Measurements from ENCODE around the gene PPP1R1B. TPM values are rescaled to one million over a fixed set of nuclear protein-coding genes. Genes with fewer than 3 reads are reported as not detected.
A peak's percentile ranks its signal among the peaks of the same experiment; 100 is the strongest.

The PPP1R1B gene
- total RNA-seq, 3 donors from 2014 or later = 0.18 TPM; not detected in 2

DNA sequence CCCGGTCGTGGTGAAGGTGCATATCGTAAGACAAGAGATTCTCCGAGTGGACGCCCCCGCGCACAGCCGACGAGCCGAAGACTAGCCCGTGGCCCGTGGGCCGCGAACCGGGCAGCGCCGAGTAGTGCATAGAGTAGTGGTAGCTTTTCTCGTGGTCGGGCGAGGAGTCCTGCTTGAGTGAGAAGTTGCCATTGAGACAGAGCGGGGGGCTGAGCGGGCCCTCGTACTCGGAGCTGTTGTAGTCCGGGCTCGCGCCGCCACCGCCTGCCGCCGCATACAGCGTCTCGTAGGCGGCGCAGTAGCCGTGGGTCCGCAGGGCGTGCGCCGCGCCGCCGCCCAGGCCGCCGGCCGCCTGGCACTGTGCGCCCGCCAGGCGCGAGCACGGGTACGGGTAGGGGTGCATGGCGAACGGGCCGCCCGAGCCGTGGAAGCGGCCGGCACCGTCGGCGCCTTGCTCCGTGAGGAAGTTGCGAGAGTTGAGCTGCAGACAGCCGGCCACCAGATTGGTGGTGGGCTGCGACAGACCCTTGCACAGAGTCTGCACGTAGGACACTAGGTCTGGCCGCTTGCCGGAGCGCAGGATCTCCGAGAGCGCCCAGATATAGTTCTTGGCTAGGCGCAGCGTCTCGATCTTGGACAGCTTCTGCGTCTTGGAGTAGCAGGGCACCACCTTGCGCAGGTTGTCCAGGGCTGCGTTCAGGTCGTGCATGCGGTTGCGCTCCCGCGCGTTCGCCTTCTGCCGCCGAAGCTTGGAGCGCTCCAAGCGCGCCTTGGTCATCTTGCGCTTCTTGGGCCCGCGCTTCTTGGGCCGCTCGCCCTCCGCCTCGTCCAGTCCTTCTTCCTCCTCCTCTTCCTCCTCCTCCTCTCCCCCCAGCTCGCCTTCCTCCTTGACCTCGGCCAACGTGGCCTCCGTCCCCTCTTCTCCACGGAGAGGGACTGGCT, 21.0 kb upstream of the PPP1R1B start:
- H3K36me3 Mint-ChIP-seq (ENCODE audit: insufficient read depth) = no peaks in the 10 kb centered on the region
- ATAC-seq = peak; percentile 37 to 55
- H3K27me3 Mint-ChIP-seq (ENCODE audit: low read depth) = peaks cover 70% of the 10 kb centered on the region
- H3K4me3 Mint-ChIP-seq = peak overlapping the region; percentile 62
- DNase-seq = no peak
- no peaks in the 10 kb centered on the region for H3K9me3 Mint-ChIP-seq
- H3K4me1 Mint-ChIP-seq (ENCODE audit: low read depth) = peaks cover 21% of the 10 kb centered on the region

DNA sequence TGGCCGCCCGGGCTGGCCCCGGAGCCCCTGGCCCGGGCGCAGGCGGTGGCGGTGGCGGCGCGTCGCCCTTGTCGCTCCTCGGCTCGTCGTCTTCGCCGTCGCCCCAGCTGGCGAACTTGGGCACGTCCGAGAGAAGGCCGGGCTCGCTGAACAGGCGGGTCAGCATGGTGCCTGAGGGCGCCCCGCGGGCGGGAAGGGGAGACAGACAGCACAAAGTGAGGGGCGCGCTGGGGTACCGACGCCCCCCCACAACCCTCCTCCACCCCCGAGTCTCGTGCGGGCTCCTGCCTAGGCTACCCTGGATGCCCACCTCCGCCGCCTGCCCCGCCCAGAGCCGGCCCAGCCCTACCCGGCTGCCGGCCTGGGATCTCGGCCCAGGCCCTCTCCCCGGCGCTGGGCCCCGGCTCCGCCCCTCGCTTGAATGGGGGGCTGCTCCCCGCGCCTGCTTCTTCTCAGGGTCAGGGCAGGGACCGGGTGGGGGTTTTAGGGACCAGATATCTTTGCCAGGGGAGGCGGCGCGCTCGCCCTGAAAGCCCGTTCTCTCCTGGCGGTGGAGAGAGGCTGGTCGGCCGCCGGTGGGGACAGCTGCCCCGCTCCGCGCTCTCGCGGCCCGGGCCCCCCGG, 20.2 kb upstream of the PPP1R1B start:
- no peaks in the 10 kb centered on the region for H3K36me3 Mint-ChIP-seq (ENCODE audit: insufficient read depth)
- ATAC-seq (peak; percentile 31 to 36), DNase-seq (no peak)
- no peaks in the 10 kb centered on the region for H3K9me3 Mint-ChIP-seq
- peaks cover 21% of the 10 kb centered on the region for H3K4me1 Mint-ChIP-seq (ENCODE audit: low read depth)
- peaks cover 66% of the 10 kb centered on the region for H3K27me3 Mint-ChIP-seq (ENCODE audit: low read depth)
- H3K4me3 Mint-ChIP-seq = no peak overlapping the region

DNA sequence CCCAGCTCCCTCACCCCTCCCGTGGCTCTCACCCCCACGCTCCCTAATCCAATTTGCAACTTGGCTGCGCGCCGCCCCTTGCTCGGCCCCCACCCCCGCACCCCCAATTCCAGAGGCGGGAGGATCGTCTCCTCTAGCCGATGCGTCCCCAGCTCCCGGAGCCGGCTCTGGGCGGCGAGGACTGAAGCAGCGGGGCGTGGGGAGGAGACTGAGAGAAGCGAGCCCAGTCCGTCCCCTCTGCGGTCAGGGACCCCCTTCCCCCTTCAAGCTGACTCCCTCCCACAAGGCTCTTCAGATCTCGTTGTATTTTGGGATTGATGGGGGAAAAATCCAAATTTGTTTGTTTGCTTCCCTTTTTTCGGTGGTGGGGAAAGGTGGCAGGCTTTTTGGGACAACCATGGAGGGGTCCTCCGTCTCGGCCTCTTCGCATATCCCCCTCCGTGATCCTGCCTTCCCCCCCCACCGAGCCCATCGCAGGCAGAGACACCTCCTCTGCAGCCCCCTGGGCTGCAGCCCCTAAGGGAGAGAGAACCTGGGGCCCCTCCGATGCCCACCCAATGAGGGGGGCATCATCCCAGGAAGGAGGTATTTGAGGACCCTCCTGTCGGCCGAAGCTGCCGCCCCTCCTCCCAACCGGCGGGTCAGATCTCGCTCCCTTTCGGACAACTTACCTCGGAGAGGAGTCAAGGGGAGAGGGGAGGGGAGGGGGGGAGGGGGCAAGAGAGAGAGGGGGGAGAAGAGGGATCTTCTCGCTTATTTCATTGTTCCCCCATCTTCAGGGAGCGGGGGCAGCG, 19.5 kb upstream of the PPP1R1B start:
- H3K4me1 Mint-ChIP-seq (ENCODE audit: low read depth) = peaks cover 21% of the 10 kb centered on the region
- H3K36me3 Mint-ChIP-seq (ENCODE audit: insufficient read depth) = no peaks in the 10 kb centered on the region
- DNase-seq (no peak), ATAC-seq (no peak)
- no peak overlapping the region for H3K4me3 Mint-ChIP-seq
- no peaks in the 10 kb centered on the region for H3K9me3 Mint-ChIP-seq
- H3K27me3 Mint-ChIP-seq (ENCODE audit: low read depth) = peaks cover 60% of the 10 kb centered on the region

DNA sequence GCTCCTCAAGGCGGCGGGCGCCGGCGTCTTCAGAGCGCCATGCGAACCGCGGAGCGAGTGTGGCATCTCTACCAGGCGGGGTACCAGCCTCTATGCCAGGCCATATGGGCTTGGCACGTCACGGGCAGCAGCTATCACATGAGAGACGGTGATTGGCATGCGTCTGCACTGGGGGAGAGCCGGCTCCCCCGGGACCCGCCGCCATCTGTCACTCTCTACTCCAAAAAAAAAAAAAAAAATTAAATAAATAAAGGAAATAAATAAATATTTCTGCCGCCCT, 19.0 kb upstream of the PPP1R1B start, which contains the start of gene NEUROD2:
NEUROD2 (minus strand) TSS at position 70 of the 280 bp plus-strand sequence. CDS start 1,321 bp downstream, outside the sequence.
- Mint-ChIP-seq H3K4me3 (no peak within 1 kb of the TSS), H3K27me3 (ENCODE audit: low read depth) (peaks cover 56% of the 10 kb centered on the region)
- ATAC-seq = no peak

DNA sequence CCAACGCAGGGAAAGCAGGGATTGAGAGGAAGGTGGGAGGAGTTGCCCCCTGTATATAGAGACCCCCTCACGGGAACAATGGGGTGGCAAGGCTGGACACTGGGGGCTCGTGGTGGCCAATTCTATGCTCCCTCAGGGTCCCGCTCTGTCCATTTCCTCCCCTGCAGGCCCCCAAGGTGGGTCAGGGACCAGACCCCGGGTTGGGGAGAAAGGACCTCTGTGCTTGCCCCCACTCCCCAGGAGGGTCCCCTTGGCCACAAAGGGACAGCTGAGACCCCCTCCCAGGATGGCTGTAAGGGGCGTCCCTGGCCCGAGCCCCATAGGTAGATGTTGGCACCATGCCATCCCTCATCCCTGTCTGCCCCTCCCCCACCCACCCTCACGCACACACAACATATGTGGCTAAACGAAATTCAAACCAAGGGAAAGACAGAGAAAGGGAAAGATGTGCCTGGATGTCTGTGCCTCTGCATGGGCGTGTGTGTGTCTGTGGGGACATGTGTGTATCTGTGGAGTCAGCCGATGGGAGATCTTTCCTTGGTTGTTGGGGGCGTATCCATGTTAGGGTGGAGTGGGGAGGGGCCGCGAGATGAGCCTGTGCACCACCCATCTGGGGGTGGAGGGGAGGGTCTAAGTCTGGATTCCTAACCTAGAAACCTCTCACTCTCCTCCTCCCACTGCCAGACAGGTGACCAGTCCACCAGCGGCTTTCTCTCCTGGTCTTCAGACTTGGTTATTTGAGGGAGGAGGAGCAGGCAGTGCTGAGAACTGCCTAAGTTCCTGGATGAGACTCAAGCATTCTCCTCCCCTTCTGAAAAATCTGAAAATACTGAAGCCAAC, 18.4 kb upstream of the PPP1R1B start:
- ATAC-seq = no peak
- no peak for DNase-seq
- peaks cover 16% of the 10 kb centered on the region for H3K4me1 Mint-ChIP-seq (ENCODE audit: low read depth)
- H3K27me3 Mint-ChIP-seq (ENCODE audit: low read depth) = peaks cover 55% of the 10 kb centered on the region
- H3K4me3 Mint-ChIP-seq = no peak overlapping the region
- H3K36me3 Mint-ChIP-seq (ENCODE audit: insufficient read depth) = no peaks in the 10 kb centered on the region
- H3K9me3 Mint-ChIP-seq = no peaks in the 10 kb centered on the region

More for the DNA sequence above, 19.0 kb upstream of the PPP1R1B start, which contains the start of gene NEUROD2:
- Mint-ChIP-seq H3K9me3 (no peaks in the 10 kb centered on the region), H3K4me1 (ENCODE audit: low read depth) (peaks cover 19% of the 10 kb centered on the region), H3K36me3 (ENCODE audit: insufficient read depth) (no peaks in the 10 kb centered on the region)
- DNase-seq = no peak

DNA sequence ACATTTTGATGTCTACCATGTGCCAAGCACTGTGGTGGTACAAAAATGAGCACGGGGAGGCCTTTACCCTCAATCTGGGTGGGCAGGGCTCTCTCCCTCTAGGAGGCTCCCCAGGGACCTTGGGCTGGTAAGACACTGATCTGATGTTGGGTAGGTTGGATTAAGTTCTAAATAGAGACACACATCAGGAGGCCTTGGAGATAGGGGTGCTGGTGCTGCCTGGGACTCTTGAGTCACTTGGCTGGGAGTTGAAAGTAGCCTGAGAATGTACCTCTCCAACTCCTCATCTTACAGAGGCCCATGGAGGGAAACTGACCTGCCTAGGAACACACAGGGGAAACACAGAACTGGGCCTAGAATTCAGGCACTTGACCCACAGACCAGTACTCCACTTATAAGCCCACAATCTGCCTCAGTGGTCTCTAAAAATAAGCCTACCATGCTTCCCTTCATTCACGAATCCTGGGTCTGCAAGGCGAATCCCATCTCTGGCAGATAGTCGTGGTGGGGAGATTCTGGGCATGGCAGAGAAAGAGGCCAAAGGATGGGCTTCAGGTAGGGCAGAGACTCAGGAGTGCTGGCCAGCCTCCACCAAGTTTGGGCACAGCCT, 17.2 kb upstream of the PPP1R1B start:
- H3K36me3 Mint-ChIP-seq (ENCODE audit: insufficient read depth) = no peaks in the 10 kb centered on the region
- peaks cover 47% of the 10 kb centered on the region for H3K27me3 Mint-ChIP-seq (ENCODE audit: low read depth)
- H3K4me1 Mint-ChIP-seq (ENCODE audit: low read depth) = peaks cover 12% of the 10 kb centered on the region
- no peak for ATAC-seq
- no peak for DNase-seq
- no peaks in the 10 kb centered on the region for H3K9me3 Mint-ChIP-seq
- no peak overlapping the region for H3K4me3 Mint-ChIP-seq

DNA sequence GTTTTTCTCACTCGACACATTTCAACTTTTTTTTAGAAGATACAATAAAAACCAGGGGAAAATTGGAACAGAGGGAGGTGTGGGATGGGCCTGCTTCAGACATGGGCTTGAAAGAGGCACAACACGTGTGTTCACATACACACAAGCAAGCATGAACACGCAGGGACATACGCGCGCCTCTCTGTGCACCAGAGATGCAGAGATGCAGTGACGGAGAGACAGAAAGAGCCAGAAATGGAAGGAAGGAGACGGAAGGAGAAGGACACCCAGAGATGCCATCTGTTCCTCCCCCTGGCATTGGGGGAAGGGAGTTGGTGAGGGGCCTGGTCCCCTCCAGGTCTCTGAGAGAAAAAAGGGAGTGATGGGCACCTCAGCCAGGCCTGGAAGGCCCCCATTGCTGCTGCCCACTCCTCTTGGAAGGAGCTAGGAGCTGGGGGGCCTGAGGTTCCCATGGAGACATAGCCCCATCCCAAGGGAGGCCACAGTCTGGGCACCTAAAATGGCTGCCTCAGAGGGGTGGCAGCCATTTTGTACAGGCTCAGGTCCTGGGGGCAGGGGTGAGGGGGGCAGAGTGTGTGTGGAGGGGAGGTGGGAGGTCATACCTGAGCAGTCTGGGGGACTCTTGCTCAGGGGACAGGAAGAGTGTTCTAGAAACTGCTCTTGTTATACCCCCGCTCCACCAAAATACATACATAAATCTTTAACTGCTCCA, 15.2 kb upstream of the PPP1R1B start:
- Mint-ChIP-seq H3K36me3 (ENCODE audit: insufficient read depth) (no peaks in the 10 kb centered on the region), H3K4me3 (no peak overlapping the region), H3K9me3 (no peaks in the 10 kb centered on the region), H3K4me1 (ENCODE audit: low read depth) (peaks cover 8% of the 10 kb centered on the region), H3K27me3 (ENCODE audit: low read depth) (peaks cover 37% of the 10 kb centered on the region)
- DNase-seq (no peak), ATAC-seq (no peak)

DNA sequence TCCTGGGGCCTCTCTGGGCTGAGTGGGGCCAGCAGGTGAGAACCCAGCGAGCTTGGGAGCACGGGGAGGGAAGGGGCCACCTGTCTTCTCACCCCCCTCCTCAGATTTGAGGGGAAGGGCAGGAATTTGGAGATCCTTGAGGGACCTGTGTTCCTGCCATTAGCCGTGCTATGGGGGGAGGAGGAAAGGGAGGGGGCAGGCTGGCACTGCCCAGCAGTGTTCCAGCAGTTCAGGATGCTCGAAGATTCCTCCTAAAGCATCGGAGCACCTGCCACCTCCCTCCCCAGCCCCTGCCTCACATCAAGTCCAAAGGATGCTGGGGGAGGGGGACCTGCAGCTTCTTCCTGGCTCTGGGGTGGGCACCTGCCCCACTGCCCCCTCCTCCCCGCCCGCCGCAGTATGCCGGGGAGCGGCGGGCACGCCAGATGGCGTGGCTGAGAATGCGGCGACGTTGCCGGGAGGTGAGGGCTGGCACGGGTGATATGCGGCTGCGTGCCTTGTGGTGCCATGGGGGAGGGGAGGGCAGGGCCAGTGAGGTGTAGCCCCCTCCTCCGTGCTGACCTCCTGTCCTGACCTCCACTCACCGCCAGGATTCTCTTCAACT, 14.4 kb upstream of the PPP1R1B start:
- peaks cover 33% of the 10 kb centered on the region for H3K27me3 Mint-ChIP-seq (ENCODE audit: low read depth)
- H3K4me3 Mint-ChIP-seq = no peak overlapping the region
- no peaks in the 10 kb centered on the region for H3K36me3 Mint-ChIP-seq (ENCODE audit: insufficient read depth)
- no peaks in the 10 kb centered on the region for H3K9me3 Mint-ChIP-seq
- DNase-seq = no peak
- ATAC-seq = no peak
- peaks cover 3% of the 10 kb centered on the region for H3K4me1 Mint-ChIP-seq (ENCODE audit: low read depth)

DNA sequence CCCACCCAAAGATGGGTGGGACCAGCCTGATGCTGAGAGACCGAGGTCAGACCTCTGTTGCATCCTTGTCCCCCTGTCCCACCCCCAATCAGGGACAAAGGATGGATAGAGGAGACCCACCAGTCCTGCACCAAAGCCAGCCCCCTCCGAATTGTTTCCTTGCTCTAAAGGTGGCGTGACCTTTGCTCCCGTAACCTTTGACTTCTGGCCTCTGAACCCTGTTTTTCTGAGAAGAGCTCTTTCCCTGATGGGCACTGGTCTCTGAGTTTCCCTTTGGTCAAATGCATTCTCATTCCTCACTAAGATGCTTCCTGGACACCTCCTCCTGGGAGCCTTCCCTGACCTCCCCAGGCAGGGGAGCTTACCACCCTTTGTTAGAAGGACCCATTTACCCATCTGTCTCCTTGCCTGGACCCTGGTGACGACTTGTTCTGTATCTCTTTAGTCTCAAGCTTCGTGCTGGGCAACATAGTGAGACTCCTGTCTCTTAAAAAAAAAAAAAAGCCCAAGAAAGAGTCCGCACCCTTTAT, 13.8 kb upstream of the PPP1R1B start:
- Mint-ChIP-seq H3K9me3 (no peaks in the 10 kb centered on the region), H3K4me3 (no peak overlapping the region), H3K27me3 (ENCODE audit: low read depth) (peaks cover 29% of the 10 kb centered on the region), H3K4me1 (ENCODE audit: low read depth) (peaks cover 2% of the 10 kb centered on the region), H3K36me3 (ENCODE audit: insufficient read depth) (no peaks in the 10 kb centered on the region)
- DNase-seq = no peak
- ATAC-seq = no peak

DNA sequence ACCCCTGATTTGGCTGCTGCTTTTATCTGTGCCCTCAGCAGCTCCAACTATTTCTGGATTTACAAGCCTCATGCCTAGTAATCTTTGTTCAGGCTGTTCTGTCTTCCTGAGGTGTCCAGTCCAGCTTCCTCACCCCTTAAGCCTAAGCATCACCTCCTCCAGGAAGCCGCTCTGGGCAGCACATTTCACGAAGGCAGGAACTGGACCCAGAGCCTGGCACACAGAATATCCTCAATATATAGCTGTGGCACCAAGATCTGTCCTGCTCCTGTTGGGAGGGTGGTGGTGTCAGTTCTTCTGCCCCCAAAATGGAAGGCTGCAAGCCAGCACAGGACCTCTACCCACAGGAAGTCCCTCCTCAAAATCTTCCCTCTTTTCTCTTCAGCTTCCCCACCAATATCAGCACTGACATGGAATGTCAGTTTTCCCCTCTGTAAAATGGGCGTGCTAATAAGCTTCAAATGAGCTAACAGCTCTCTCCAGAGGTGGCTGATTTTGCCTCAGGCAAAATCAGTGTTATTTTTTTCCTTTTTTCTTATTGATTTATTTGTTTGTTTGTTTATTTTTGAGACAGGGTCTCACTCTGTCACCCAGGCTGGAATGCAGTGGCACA, 12.1 kb upstream of the PPP1R1B start:
- H3K36me3 Mint-ChIP-seq (ENCODE audit: insufficient read depth) = no peaks in the 10 kb centered on the region
- H3K4me3 Mint-ChIP-seq = no peak overlapping the region
- ATAC-seq = no peak
- no peaks in the 10 kb centered on the region for H3K4me1 Mint-ChIP-seq (ENCODE audit: low read depth)
- H3K9me3 Mint-ChIP-seq = no peaks in the 10 kb centered on the region
- H3K27me3 Mint-ChIP-seq (ENCODE audit: low read depth) = peaks cover 15% of the 10 kb centered on the region
- no peak for DNase-seq

DNA sequence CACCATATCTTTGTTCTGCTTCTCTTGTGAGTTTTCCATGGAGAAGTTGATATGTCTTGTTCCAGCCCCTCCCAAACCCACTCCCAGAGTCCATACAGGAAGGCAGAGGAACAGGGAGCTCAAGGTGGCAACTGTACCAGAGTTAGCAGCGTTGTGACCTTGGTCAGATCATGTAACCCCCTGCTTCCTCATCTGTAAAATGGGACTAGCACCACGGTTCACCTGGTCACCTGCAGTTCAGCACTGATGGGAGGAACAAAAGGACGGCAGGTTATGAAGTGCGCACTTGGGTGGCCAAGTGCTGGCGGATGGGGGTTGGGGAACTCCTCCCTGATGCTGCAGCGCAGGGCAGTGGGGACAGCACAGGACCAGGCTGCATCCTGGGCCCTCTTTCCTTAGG, 11.3 kb upstream of the PPP1R1B start:
- Mint-ChIP-seq H3K27me3 (ENCODE audit: low read depth) (peaks cover 14% of the 10 kb centered on the region), H3K4me3 (no peak overlapping the region), H3K4me1 (ENCODE audit: low read depth) (no peaks in the 10 kb centered on the region), H3K36me3 (ENCODE audit: insufficient read depth) (no peaks in the 10 kb centered on the region), H3K9me3 (no peaks in the 10 kb centered on the region)
- ATAC-seq = no peak
- DNase-seq = no peak

DNA sequence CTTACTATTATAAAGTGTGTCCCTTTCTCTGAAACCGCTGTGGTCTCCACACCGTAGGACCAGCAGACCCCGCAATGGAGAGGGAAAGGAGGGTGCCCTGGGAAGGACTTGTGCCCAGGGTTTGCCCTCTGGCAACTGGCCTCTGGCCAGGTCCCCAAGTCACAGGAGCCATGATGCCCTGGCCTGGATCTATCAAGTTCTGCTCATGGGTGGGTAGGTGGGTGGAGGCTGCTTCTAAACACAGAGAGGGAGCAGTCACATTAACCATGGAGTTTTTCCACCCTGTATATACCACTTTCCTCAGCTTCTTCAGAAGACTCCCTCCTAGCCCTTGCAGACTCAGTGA, 9.7 kb upstream of the PPP1R1B start:
- Mint-ChIP-seq H3K36me3 (ENCODE audit: insufficient read depth) (no peaks in the 10 kb centered on the region), H3K4me3 (peak overlapping the region; percentile 66), H3K4me1 (ENCODE audit: low read depth) (peaks cover 4% of the 10 kb centered on the region), H3K9me3 (no peaks in the 10 kb centered on the region), H3K27me3 (ENCODE audit: low read depth) (peaks cover 8% of the 10 kb centered on the region)
- no peak for DNase-seq
- ATAC-seq = no peak

All from activated T-cell treated with anti-CD3 and anti-CD28 coated beads, Interleukin-2, amount 50 U/mL, for 4 hours (primary cell).